WTC11 (cell line): ENCODE results near the gene SDE2.

ENCODE experiments used
- AFF4 ChIP-seq: sonication (generic); formaldehyde crosslinking; IDR thresholded peaks from 2 replicates; pipeline ENCODE4 v1.8.1; 2023; ENCODE audit warnings: mild to moderate bottlenecking, missing genetic modification reagents, borderline replicate concordance
- CREB1 ChIP-seq: sonication (generic); formaldehyde crosslinking; IDR thresholded peaks from 2 replicates; pipeline ENCODE4 v1.8.0; 2023; ENCODE audit warnings: mild to moderate bottlenecking, missing genetic modification reagents
- CTCF ChIP-seq: fragments of 200-600 bp; IDR thresholded peaks from 2 replicates; pipeline ENCODE4 v1.8.0; 2022; ENCODE audit warnings: antibody characterized with exemption
- GABPB1 ChIP-seq: sonication (generic); formaldehyde crosslinking; IDR thresholded peaks from 2 replicates; pipeline ENCODE4 v1.8.1; 2023; ENCODE audit warnings: mild to moderate bottlenecking, missing genetic modification reagents
- NFE2L1 ChIP-seq: sonication (generic); formaldehyde crosslinking; IDR thresholded peaks from 2 replicates; pipeline ENCODE4 v1.8.1; 2023; ENCODE audit warnings: missing genetic modification reagents
- ZBTB21 ChIP-seq: sonication (generic); formaldehyde crosslinking; IDR thresholded peaks from 2 replicates; pipeline ENCODE4 v1.8.1; 2023; ENCODE audit warnings: mild to moderate bottlenecking, missing genetic modification reagents, borderline replicate concordance
- ZNF121 ChIP-seq: sonication (generic); formaldehyde crosslinking; IDR thresholded peaks from 2 replicates; pipeline ENCODE4 v1.8.0; 2023; ENCODE audit warnings: missing genetic modification reagents
- ZNF396 ChIP-seq: fragments of 250-450 bp; sonication (Bioruptor Pico); IDR thresholded peaks from 2 replicates; pipeline ENCODE4 v1.8.0; 2021; ENCODE audit warnings: mild to moderate bottlenecking, moderate library complexity, borderline replicate concordance
- TF ChIP-seq, protein P1 (sequence below): sonication (generic); formaldehyde crosslinking; IDR thresholded peaks from 2 replicates; pipeline ENCODE4 v1.8.0; 2022; ENCODE audit warnings: mild to moderate bottlenecking, missing genetic modification reagents

DNA sequence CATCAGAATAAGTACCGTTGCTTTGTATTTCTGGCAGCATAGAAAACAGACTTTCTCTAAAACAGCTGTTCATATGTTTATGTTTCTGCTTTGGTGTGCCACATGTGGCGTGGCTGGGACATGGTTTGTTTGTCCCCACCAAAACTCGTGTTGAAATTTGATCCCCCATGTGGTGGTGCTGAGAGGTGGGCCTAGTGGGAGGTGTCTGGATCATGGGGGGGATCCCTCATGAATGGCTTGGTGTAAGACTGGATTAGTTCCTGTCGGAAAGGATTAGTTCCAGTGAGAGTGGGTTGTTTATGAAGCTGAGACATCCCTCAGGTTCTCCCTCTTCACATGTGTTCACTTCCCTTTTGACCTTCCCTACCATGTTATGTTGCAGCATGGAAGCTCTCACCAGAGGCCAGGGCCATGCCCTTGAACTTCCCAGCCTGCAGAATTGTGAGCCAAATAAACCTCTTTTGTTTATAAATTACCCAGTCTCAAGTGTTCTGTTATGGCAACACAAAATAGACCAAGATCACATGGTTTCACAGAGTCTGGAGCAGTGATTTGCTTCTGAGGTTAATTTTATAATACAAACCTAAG, 45.5 kb upstream of the SDE2 start:
- no peak for TF ChIP-seq CTCF
- TF ChIP-seq ZNF121 (CRISPR knock-in tag), result no peak
- TF ChIP-seq AFF4 (CRISPR knock-in tag), result no peak
- TF ChIP-seq, protein P1, sequence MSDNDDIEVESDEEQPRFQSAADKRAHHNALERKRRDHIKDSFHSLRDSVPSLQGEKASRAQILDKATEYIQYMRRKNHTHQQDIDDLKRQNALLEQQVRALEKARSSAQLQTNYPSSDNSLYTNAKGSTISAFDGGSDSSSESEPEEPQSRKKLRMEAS (CRISPR knock-in tag), result no peak
- TF ChIP-seq CREB1 (CRISPR knock-in tag), result no peak
- TF ChIP-seq ZNF396 (CRISPR knock-in tag), result no peak
- no peak for TF ChIP-seq NFE2L1 (CRISPR knock-in tag)
- TF ChIP-seq GABPB1 (CRISPR knock-in tag), result no peak
- TF ChIP-seq ZBTB21, result no peak
